ENCODE measurements around the gene CTRL. TPM values are rescaled to one million over a fixed set of nuclear protein-coding genes. Genes with fewer than 3 reads are reported as not detected.
"Not testable (repeated sequence)": the region's sequence is repeated elsewhere in the genome, so short reads cannot be mapped to it uniquely, and the experiment has no call there.

The CTRL gene
- total RNA-seq, 1 donor from 2014 or later: 0.71 TPM

DNA sequence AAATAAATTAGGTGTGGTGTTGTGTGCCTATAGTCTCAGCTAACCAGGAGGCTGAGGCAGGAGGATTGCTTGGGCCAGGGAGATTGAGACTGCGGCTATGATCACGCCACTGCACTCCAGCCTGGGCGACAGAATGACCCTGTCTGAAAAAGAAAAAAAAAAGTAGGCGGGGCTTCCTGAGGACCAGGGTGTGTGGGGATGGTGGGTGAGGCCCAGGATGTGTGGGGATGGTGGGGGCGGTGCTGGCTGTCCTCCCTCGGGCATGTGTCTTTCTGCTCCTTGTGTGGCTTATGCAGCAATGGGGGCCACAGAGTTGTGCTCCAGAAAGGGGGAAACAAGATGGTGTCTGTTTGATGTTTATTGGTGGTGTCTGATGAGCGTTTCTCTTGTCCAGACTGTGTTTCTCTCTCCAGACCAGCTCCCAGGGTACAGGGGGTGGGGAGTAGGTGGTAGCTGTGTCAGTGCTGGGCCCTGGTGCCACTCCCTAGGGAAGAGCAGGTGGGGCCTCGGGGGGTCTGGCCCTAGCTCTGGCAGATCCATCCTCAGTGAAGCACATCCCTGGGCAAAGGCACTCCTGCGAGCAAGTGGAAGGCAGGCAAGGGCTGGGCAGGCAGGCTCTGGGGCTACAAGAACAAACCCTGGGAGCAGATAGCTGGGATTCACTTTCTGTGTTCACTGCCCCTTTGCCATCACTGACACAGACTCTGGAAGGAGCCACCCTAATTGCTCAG lies 10.0 kb upstream of the CTRL start:
- no peak for DNase-seq
- Histone ChIP-seq H3K4me1 (peaks cover 80% of the 10 kb centered on the region), H3K27ac (replicated peaks) (peak overlapping the region; percentile 80), H3K9me3 (replicated peaks) (no peaks in the 10 kb centered on the region), H3K36me3 (peaks cover 65% of the 10 kb centered on the region), H3K4me3 (no peak overlapping the region), H3K27me3 (ENCODE audit: low read depth) (no peaks in the 10 kb centered on the region)
- intact Hi-C loops (cut with micrococcal nuclease): no loop called here
- TF ChIP-seq, protein P1, sequence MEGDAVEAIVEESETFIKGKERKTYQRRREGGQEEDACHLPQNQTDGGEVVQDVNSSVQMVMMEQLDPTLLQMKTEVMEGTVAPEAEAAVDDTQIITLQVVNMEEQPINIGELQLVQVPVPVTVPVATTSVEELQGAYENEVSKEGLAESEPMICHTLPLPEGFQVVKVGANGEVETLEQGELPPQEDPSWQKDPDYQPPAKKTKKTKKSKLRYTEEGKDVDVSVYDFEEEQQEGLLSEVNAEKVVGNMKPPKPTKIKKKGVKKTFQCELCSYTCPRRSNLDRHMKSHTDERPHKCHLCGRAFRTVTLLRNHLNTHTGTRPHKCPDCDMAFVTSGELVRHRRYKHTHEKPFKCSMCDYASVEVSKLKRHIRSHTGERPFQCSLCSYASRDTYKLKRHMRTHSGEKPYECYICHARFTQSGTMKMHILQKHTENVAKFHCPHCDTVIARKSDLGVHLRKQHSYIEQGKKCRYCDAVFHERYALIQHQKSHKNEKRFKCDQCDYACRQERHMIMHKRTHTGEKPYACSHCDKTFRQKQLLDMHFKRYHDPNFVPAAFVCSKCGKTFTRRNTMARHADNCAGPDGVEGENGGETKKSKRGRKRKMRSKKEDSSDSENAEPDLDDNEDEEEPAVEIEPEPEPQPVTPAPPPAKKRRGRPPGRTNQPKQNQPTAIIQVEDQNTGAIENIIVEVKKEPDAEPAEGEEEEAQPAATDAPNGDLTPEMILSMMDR (IDR thresholded peaks at IDR 0.05; ENCODE audit: borderline replicate concordance): no peak

DNA sequence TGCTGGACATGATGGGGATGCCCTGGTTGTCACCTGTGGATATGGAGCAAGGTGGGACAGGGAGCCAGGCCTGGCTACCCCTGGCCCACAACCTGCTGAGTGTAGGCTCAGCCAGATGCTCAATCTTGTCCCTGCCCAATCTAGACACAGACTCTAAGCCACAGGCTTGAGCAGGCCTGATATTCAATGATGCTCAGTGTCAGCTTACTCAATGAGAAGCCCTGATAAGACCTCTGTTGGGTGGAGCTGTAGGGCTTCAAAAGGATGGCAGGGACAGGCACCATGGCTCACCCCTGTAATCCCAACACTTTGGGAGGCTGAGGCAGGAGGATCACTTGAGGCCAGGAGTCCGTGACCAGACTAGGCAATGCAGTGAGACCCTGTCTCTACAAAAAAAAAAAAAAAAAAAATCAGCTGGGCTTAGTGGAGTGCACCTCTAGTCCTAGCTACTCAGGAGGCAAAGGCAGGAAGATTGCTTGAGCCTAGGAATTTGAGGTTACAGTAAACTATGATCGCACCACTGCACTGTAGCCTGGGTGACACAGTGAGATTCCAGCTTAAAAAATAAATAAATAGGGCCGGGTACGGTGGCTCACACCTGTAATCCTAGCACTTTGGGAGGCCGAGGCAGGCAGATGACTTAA lies 8.9 kb upstream of the CTRL start:
- peaks cover 78% of the 10 kb centered on the region for H3K4me1 ChIP-seq
- no peak overlapping the region for H3K4me3 ChIP-seq
- TF ChIP-seq, protein P1 (IDR thresholded peaks at IDR 0.05; ENCODE audit: borderline replicate concordance): no peak
- H3K36me3 ChIP-seq: peaks cover 54% of the 10 kb centered on the region
- intact Hi-C loops (cut with micrococcal nuclease): no loop called here
- no peak for DNase-seq
- H3K9me3 ChIP-seq (replicated peaks): no peaks in the 10 kb centered on the region
- no peaks in the 10 kb centered on the region for H3K27me3 ChIP-seq (ENCODE audit: low read depth)
- peak overlapping the region; percentile 80 for H3K27ac ChIP-seq (replicated peaks)

DNA sequence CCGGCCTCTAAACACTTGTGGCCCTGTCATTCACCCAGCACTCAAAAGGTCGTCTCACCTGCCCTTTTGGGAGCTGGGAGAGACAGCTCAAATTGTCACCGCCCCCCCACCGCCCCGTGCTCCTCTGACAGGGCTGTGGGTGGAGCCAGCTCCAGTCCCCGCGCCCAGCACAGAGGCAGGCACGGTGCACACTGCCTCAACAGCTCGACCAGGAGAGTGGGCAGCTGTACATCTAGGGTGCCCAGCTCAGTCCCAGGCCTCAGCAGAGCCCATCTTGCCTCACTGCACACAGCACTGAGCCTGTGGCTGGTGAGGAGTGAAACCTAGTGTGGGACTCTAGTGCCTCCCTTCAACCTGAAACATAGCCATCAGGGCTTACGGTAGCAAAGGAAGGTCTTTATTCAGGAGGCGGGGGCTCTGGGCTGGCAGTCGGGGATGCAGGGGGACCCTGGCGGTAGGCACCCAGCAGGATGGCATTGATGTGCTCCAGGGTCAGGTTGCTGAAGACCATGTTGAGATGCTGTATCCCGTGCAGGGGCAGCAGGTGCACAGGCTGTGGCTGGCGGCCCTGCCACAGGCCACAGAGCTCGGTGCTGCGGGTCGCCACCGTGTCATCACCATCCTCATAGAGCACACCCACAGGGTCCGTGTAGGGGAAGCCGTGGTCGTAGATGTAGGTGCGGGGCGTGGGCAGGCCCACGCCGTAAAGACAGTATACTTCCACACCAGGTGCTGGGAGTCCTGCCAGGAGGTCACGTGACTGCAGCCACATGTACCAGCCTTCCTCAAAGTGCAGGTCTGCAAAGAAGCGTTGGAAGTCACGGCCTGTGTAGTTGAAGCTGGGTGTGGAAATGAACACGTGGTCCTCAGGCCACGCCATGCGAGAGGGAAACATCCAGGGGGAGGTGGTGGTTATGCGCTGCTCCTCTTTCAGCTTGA lies 8.1 kb upstream of the CTRL start:
- Histone ChIP-seq H3K36me3 (peaks cover 46% of the 10 kb centered on the region), H3K27ac (replicated peaks) (peak overlapping the region; percentile 36), H3K27me3 (ENCODE audit: low read depth) (no peaks in the 10 kb centered on the region), H3K4me3 (no peak overlapping the region), H3K4me1 (peaks cover 78% of the 10 kb centered on the region), H3K9me3 (replicated peaks) (no peaks in the 10 kb centered on the region)
- TF ChIP-seq, protein P1 (IDR thresholded peaks at IDR 0.05; ENCODE audit: borderline replicate concordance): no peak
- intact Hi-C loops (cut with micrococcal nuclease): no loop called here
- DNase-seq: peak; percentile 48

DNA sequence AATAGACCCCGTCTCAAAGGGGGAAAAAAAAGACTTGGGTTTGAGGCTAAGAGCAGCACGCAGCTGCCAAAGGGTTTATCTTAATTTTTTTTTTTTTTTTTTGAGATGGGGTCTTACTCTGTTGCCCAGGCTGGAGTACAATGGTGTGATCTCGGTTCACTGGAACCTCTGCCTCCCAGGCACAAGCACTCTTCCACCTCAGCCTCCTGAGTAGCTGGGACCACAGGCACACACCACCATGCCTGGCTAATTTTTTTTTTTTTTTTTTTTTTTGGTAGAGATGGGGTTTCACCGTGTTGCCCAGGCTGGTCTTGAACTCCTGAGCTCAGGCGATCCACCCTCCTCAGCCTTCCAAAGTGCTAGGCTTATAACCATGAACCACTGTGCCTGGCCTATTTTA lies 6.1 kb upstream of the CTRL start:
- H3K27me3 ChIP-seq (ENCODE audit: low read depth); intact Hi-C loops (cut with micrococcal nuclease); DNase-seq; H3K4me3 ChIP-seq; H3K9me3 ChIP-seq (replicated peaks): not testable (repeated sequence)
- Histone ChIP-seq H3K36me3 (peaks cover 40% of the 10 kb centered on the region), H3K27ac (replicated peaks) (peak overlapping the region; percentile 94), H3K4me1 (peaks cover 70% of the 10 kb centered on the region)

DNA sequence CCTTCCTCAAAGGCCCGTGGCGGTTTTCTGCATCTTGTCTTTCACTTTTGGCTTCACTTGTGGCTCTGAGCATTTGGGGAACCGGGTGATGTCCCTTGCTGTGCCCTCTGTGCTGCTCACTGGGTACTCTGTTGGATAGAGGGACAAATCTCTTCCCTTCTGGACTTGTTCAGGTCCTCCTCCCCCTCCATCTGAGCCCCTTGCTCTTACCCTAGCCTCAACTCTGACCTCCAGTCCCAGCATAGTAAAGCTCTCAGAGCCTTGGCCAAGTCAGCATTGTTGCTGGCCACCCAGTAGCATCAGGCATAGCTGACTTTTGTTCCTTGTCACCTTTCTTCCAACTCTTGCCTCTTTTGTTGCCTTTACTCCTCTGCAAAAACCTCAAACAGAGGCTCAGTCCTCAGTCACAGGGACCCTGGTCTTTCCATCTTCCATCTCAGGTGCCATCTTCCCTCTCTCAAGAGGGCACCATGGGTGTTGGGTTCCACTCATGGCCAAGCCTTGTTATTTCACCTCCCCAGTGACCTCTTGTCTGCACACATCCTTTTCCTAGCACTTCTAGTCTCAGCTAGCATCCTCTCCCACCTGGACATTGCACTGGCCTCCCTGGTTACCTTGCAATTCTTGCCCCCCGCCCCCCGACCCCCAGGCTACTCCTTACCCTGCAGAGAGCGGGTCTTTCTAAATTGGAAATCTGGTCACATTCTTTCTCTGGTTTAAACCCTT lies 5.4 kb upstream of the CTRL start:
- intact Hi-C loops (cut with micrococcal nuclease): no loop called here
- no peak for DNase-seq
- TF ChIP-seq, protein P1 (IDR thresholded peaks at IDR 0.05; ENCODE audit: borderline replicate concordance): no peak
- H3K4me3 ChIP-seq: peak overlapping the region; percentile 91
- H3K27ac ChIP-seq (replicated peaks): peak overlapping the region; percentile 94
- no peaks in the 10 kb centered on the region for H3K27me3 ChIP-seq (ENCODE audit: low read depth)
- no peaks in the 10 kb centered on the region for H3K9me3 ChIP-seq (replicated peaks)
- peaks cover 64% of the 10 kb centered on the region for H3K4me1 ChIP-seq
- peaks cover 33% of the 10 kb centered on the region for H3K36me3 ChIP-seq
